Measurements from ENCODE around the gene HIPK4.

Gene HIPK4

GRCh38 chr19:40388481-40388880, 1.5 kb downstream of the HIPK4 start:
- no peak overlapping the region for H3K4me3 ChIP-seq (replicated peaks; ENCODE audit: low read depth, low read length)
- TF ChIP-seq, protein P1, sequence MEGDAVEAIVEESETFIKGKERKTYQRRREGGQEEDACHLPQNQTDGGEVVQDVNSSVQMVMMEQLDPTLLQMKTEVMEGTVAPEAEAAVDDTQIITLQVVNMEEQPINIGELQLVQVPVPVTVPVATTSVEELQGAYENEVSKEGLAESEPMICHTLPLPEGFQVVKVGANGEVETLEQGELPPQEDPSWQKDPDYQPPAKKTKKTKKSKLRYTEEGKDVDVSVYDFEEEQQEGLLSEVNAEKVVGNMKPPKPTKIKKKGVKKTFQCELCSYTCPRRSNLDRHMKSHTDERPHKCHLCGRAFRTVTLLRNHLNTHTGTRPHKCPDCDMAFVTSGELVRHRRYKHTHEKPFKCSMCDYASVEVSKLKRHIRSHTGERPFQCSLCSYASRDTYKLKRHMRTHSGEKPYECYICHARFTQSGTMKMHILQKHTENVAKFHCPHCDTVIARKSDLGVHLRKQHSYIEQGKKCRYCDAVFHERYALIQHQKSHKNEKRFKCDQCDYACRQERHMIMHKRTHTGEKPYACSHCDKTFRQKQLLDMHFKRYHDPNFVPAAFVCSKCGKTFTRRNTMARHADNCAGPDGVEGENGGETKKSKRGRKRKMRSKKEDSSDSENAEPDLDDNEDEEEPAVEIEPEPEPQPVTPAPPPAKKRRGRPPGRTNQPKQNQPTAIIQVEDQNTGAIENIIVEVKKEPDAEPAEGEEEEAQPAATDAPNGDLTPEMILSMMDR (IDR thresholded peaks at IDR 0.05; ENCODE audit: low read length, missing control alignments) = no peak
- no peak for DNase-seq (ENCODE audit: low read depth)

DNA sequence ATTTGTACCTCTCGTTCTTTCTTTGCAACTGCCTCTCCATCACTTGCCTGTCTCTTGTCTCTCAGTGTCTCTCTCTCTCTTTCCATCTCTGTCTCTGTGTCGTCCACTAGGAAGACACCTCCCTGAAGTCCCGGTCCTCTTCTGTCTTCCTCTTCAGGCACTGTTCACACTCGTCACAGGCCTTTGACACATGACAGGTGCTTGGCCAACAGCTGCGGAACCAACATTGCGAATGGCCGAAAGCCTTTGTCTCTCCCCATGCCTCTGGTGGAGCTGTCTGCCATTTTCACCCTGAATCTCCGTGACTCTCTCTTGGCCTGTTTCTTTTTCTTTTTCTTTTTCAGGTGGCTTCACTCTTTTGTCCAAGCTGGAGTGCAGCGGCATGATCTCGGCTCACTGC, 2.8 kb downstream of the HIPK4 start:
- DNase-seq (ENCODE audit: low read depth) = no peak
- TF ChIP-seq, protein P1 (IDR thresholded peaks at IDR 0.05; ENCODE audit: low read length, missing control alignments) = no peak

DNA sequence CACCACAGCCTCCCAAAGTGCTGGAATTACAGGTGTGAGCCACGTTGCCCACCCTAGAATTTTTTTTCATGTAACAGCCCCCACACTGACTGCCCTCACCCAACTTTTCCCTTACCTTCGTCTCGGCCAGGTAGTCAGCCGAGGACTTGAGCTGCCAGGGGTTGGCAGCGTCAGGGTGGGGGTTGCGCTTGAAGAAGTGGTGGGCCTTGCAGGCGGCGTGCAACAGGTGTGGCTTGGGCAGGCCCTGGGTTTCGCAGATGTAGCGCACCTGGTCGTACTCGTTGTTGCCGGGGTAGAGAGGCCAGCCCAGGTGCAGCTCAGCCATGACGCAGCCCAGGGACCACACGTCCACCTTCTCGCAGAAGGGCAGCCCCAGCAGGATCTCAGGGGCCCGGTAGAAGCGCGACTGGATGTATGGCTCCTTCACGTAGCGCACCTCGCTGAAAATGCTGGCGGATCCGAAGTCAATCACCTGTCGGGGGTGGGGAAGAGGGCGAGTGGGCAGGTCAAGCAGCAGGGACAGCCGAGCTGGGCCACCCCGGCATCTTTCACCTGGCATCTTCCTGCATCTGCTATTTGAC, 6.2 kb downstream of the HIPK4 start:
- no peak overlapping the region for H3K4me3 ChIP-seq (replicated peaks; ENCODE audit: low read depth, low read length)
- TF ChIP-seq, protein P1 (IDR thresholded peaks at IDR 0.05; ENCODE audit: low read length, missing control alignments) = no peak
- no peak for DNase-seq (ENCODE audit: low read depth)

More for the DNA sequence above, 2.8 kb downstream of the HIPK4 start:
- H3K4me3 ChIP-seq (replicated peaks; ENCODE audit: low read depth, low read length) = no peak overlapping the region

DNA sequence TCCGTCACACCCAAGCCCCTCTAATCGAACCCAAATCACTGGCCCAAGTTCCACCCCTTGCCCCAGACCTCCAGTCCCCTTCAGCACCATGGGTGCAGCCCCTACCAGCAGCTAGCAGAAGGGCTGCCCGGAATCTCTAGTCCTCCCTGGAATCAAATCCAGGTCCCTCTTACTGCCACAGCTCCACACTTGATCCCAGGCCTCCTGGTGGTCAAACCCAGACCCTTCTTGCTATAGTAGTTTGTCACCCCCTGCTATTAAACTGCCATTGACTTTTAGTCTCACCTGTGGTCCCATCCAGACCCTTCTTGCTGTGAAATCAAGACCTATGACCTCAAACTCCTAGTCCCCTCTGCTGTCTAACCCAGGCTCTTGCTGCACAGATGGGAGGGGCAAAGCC, 8.7 kb downstream of the HIPK4 start:
- DNase-seq (ENCODE audit: low read depth) = no peak
- H3K4me3 ChIP-seq (replicated peaks; ENCODE audit: low read depth, low read length) = no peak overlapping the region

GRCh38 chr19:40380199-40381037, 9.6 kb downstream of the HIPK4 start:
- no peak for DNase-seq (ENCODE audit: low read depth)
- H3K4me3 ChIP-seq (replicated peaks; ENCODE audit: low read depth, low read length) = no peak overlapping the region
- TF ChIP-seq, protein P1 (IDR thresholded peaks at IDR 0.05; ENCODE audit: low read length, missing control alignments) = no peak

More for the DNA sequence above, 8.7 kb downstream of the HIPK4 start:
- TF ChIP-seq, protein P1 (IDR thresholded peaks at IDR 0.05; ENCODE audit: low read length, missing control alignments) = peak; percentile 12

GRCh38 chr19:40379446-40380198, 10.4 kb downstream of the HIPK4 start:
- TF ChIP-seq, protein P1 (IDR thresholded peaks at IDR 0.05; ENCODE audit: low read length, missing control alignments) = no peak
- no peak for DNase-seq (ENCODE audit: low read depth)

More at GRCh38 chr19:40379446-40380198, 10.4 kb downstream of the HIPK4 start:
- H3K4me3 ChIP-seq (replicated peaks; ENCODE audit: low read depth, low read length) = no peak overlapping the region

All from fibroblast of pulmonary artery (primary cell).